CD4-positive, alpha-beta memory T cell (primary cell): ENCODE measurements around the gene ADAM12. TPM values are rescaled to one million over a fixed set of nuclear protein-coding genes. Genes with fewer than 3 reads are reported as not detected.
A peak's percentile ranks its signal among the peaks of the same experiment; 100 is the strongest.

Experiments
- CTCF ChIA-PET: fragments of 350-600 bp; sonication (Branson Sonifier 250); formaldehyde crosslinking; loops from one replicate; lab custom pipeline; 2021; ENCODE audit warnings: inconsistent platforms; ENCODE audit not compliant: partially characterized antibody; lab: Charles Lee
- POLR2A ChIA-PET: fragments of 350-600 bp; sonication (Branson Sonifier 250); formaldehyde crosslinking; loops from one replicate; lab custom pipeline; 2021; ENCODE audit not compliant: partially characterized antibody; lab: Charles Lee
- DNase-seq, 5 donors: peaks; one replicate each; pipeline versions ENCODE4 v3.0.0 to v3.0.0-alpha.2; 2020 to 2022; ENCODE audit warnings: mixed read lengths in 1 of 5
- H3K27ac ChIP-seq: one replicate; pipeline ENCODE4 v1.7.0; 2013; ENCODE audit warnings: low read depth, low read length
- H3K27me3 ChIP-seq: 2 replicates; pipeline ENCODE4 v1.7.0; 2013; ENCODE audit warnings: mild to moderate bottlenecking, low read length, moderate library complexity; ENCODE audit not compliant: insufficient read depth
- H3K36me3 ChIP-seq: 2 replicates; pipeline ENCODE4 v1.7.0; 2013; ENCODE audit warnings: mild to moderate bottlenecking, low read length, moderate library complexity; ENCODE audit not compliant: insufficient read depth
- H3K4me1 ChIP-seq: 2 replicates; pipeline ENCODE4 v1.7.0; 2013; ENCODE audit warnings: mild to moderate bottlenecking, low read length, moderate library complexity; ENCODE audit not compliant: insufficient read depth
- H3K4me3 ChIP-seq, 2 donors: one replicate each; pipeline ENCODE4 v1.7.0; 2013; ENCODE audit warnings: low read length in 2 of 2, mild to moderate bottlenecking in 1 of 2
- H3K9me3 ChIP-seq, 2 donors: one replicate each; pipeline ENCODE4 v1.7.0; 2013; ENCODE audit warnings: low read length in 2 of 2, control low read depth in 1 of 2; ENCODE audit not compliant: control insufficient read depth in 1 of 2
- H3K27ac Mint-ChIP-seq, 7 donors: one replicate each; pipeline ENCODE4 v1.8.0; 2020 to 2021; ENCODE audit warnings: mixed read lengths in 7 of 7, mild to moderate bottlenecking in 6 of 7, inconsistent platforms in 3 of 7, moderate library complexity in 3 of 7
- H3K27me3 Mint-ChIP-seq, 2 donors: one replicate each; pipeline ENCODE4 v1.8.0; 2020 to 2021; ENCODE audit warnings: mixed read lengths in 2 of 2
- H3K36me3 Mint-ChIP-seq, 2 donors: one replicate each; pipeline ENCODE4 v1.8.0; 2020 to 2021; ENCODE audit warnings: mixed read lengths in 2 of 2, inconsistent platforms in 1 of 2, mild to moderate bottlenecking in 1 of 2
- H3K4me1 Mint-ChIP-seq, 4 donors: one replicate each; pipeline ENCODE4 v1.8.0; 2020 to 2021; ENCODE audit warnings: mixed read lengths in 4 of 4, mild to moderate bottlenecking in 1 of 4
- H3K4me3 Mint-ChIP-seq, 8 donors: one replicate each; pipeline ENCODE4 v1.8.0; 2020 to 2021; ENCODE audit warnings: mixed read lengths in 8 of 8, mild to moderate bottlenecking in 7 of 8, moderate library complexity in 6 of 8, inconsistent platforms in 3 of 8
- H3K9me3 Mint-ChIP-seq, 8 donors: one replicate each; pipeline ENCODE4 v1.8.0; 2020 to 2021; ENCODE audit warnings: mixed read lengths in 8 of 8, mild to moderate bottlenecking in 5 of 8, inconsistent platforms in 3 of 8, moderate library complexity in 1 of 8
- intact Hi-C: fragments of 100-400 bp; cut with micrococcal nuclease; formaldehyde crosslinking; loops from one replicate; pipeline ENCODE4 v1.15.1; 2023
- polyA plus RNA-seq, 2 donors: library from polyadenylated mRNA; unstranded; fragments of 300-500 nt; fragmentation: Illumina TruSeq; gene quantifications; one replicate each; pipeline ENCODE4 v1.2.3, GENCODE V29; 2021
- total RNA-seq, 2 experiments: library from RNA; stranded (reverse); gene quantifications; one replicate each; pipeline ENCODE4 v1.2.3, GENCODE V29; 2021

ADAM12 gene
- total and polyA plus RNA-seq, 4 experiments from 2014 or later: 0.17 to 2.3 (median 1.1) TPM

DNA sequence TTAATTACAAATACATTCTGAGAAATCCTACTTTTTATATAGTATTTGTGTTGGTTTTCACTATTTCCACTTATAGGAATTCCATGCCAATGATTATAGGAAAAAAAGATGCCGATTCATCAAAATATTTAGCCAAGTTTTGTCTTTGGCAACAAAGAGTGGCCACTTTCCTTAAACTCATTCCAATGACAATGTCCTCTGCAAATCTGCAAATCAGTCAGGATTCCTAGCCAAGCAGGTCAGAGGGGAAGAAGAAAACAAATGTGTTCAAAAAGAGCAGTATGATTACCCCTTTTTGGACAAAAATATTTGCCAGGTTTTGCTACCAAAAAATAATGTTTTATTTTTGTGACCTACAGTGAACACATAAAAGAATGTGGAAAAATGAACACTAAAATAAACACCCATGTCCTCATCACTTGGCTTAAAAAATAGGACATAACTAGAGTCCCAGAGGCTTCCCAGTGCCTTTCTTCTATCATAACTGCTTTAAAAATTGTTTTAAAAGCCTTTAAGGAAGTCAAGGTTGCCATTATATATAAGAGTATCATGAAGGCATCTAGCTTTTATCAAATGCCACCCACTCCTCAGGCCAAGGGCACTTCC is 125.9 kb downstream of the ADAM12 start:
- intact Hi-C loops: no loop called here
- Histone ChIP-seq H3K4me3 (no peak overlapping the region), H3K9me3 (no peaks in the 10 kb centered on the region), H3K27me3 (no peaks in the 10 kb centered on the region), H3K27ac (no peak overlapping the region), H3K4me1 (no peaks in the 10 kb centered on the region), H3K36me3 (no peaks in the 10 kb centered on the region)
- ChIA-PET POLR2A (no interaction called here), CTCF (no interaction called here)
- Mint-ChIP-seq H3K27ac (no peak overlapping the region), H3K4me1 (no peaks in the 10 kb centered on the region), H3K36me3 (no peaks in the 10 kb centered on the region), H3K4me3 (no peak overlapping the region), H3K27me3 (no peaks in the 10 kb centered on the region), H3K9me3 (peaks cover 0 to 12% (median 4%) of the 10 kb centered on the region in 8 donors)
- DNase-seq: no peak

DNA sequence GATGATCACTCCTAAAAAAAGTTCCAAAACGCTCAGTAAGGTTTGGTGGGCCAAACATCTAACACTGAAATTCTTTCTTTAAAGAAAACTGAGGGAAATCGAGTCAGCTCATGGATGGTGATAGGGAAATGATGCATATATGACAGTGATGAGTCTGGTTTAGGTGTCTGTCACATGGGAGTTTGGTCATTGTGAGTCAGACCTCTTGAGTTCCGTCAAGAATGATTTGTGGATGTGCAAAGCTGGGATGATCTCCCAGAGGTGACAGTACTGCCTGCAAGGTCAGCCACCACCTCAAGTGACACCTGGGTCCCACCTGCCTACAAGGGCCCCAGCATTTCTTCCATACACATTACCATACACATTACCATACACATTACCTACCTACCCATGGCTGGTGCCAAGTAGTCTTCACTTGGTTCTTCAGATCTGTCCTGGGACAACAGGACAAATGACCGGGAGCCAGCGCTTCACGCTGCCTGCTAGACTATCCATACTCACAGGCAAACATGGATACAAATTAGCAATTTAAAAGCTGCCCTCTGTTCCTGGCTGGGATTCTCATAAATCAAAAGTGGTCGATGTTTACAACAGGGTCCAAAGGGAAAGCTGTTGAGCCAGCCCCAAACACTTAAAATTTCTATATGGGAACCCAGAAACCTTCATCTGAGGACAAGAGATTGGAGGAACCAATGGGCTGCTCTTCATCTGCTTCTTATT is 128.4 kb downstream of the ADAM12 start:
- no peaks in the 10 kb centered on the region for H3K27me3 ChIP-seq
- no peaks in the 10 kb centered on the region for H3K9me3 ChIP-seq
- no peaks in the 10 kb centered on the region for H3K27me3 Mint-ChIP-seq
- H3K9me3 Mint-ChIP-seq: peaks cover 0 to 6% (median 0%) of the 10 kb centered on the region in 8 donors
- no peaks in the 10 kb centered on the region for H3K4me1 ChIP-seq
- intact Hi-C loops: no loop called here
- no peak overlapping the region for H3K27ac Mint-ChIP-seq
- no peak overlapping the region for H3K27ac ChIP-seq
- ChIA-PET CTCF (no interaction called here), POLR2A (no interaction called here)
- no peaks in the 10 kb centered on the region for H3K36me3 ChIP-seq
- no peak overlapping the region for H3K4me3 Mint-ChIP-seq
- H3K4me3 ChIP-seq: no peak overlapping the region
- peaks cover 0 to 3% of the 10 kb centered on the region in 2 donors for H3K36me3 Mint-ChIP-seq
- DNase-seq: no peak
- no peaks in the 10 kb centered on the region for H3K4me1 Mint-ChIP-seq

GRCh38 chr10:126256864-126257263 is 131.4 kb downstream of the ADAM12 start:
- Mint-ChIP-seq H3K4me1 (no peaks in the 10 kb centered on the region), H3K4me3 (no peak overlapping the region), H3K27ac (peak overlapping the region in 1 of 7 donors; percentile 30), H3K27me3 (no peaks in the 10 kb centered on the region), H3K9me3 (peaks cover 0 to 12% (median 1%) of the 10 kb centered on the region in 8 donors), H3K36me3 (peaks cover 0 to 3% of the 10 kb centered on the region in 2 donors)
- no peaks in the 10 kb centered on the region for H3K4me1 ChIP-seq
- ChIA-PET CTCF (no interaction called here), POLR2A (no interaction called here)
- DNase-seq: no peak
- H3K9me3 ChIP-seq: no peaks in the 10 kb centered on the region
- no peaks in the 10 kb centered on the region for H3K36me3 ChIP-seq
- intact Hi-C loops: no loop called here
- no peak overlapping the region for H3K27ac ChIP-seq
- H3K27me3 ChIP-seq: no peaks in the 10 kb centered on the region
- no peak overlapping the region for H3K4me3 ChIP-seq

- Mint-ChIP-seq H3K36me3 (peaks cover 0 to 3% of the 10 kb centered on the region in 2 donors), H3K27ac (no peak overlapping the region), H3K4me1 (no peaks in the 10 kb centered on the region), H3K4me3 (no peak overlapping the region), H3K9me3 (peaks cover 0 to 14% (median 3%) of the 10 kb centered on the region in 8 donors), H3K27me3 (no peaks in the 10 kb centered on the region)
- no peaks in the 10 kb centered on the region for H3K27me3 ChIP-seq
- no peaks in the 10 kb centered on the region for H3K9me3 ChIP-seq
- DNase-seq: no peak
- POLR2A ChIA-PET: no interaction called here
- no peaks in the 10 kb centered on the region for H3K4me1 ChIP-seq
- CTCF ChIA-PET: no interaction called here
- H3K27ac ChIP-seq: no peak overlapping the region
- no peaks in the 10 kb centered on the region for H3K36me3 ChIP-seq
- no peak overlapping the region for H3K4me3 ChIP-seq
- intact Hi-C loops: no loop called here
Observed at GRCh38 chr10:126255313-126255712, 133.0 kb downstream of the ADAM12 start.

GRCh38 chr10:126253611-126253998 is 134.7 kb downstream of the ADAM12 start:
- H3K27me3 ChIP-seq: no peaks in the 10 kb centered on the region
- no peaks in the 10 kb centered on the region for H3K9me3 ChIP-seq
- Mint-ChIP-seq H3K9me3 (peaks cover 0 to 16% (median 4%) of the 10 kb centered on the region in 8 donors), H3K4me1 (no peaks in the 10 kb centered on the region), H3K27me3 (no peaks in the 10 kb centered on the region), H3K4me3 (no peak overlapping the region), H3K36me3 (peaks cover 0 to 3% of the 10 kb centered on the region in 2 donors), H3K27ac (no peak overlapping the region)
- intact Hi-C loops: no loop called here
- no peak overlapping the region for H3K27ac ChIP-seq
- no peaks in the 10 kb centered on the region for H3K36me3 ChIP-seq
- no peak for DNase-seq
- H3K4me1 ChIP-seq: no peaks in the 10 kb centered on the region
- ChIA-PET POLR2A (no interaction called here), CTCF (no interaction called here)
- no peak overlapping the region for H3K4me3 ChIP-seq

DNA sequence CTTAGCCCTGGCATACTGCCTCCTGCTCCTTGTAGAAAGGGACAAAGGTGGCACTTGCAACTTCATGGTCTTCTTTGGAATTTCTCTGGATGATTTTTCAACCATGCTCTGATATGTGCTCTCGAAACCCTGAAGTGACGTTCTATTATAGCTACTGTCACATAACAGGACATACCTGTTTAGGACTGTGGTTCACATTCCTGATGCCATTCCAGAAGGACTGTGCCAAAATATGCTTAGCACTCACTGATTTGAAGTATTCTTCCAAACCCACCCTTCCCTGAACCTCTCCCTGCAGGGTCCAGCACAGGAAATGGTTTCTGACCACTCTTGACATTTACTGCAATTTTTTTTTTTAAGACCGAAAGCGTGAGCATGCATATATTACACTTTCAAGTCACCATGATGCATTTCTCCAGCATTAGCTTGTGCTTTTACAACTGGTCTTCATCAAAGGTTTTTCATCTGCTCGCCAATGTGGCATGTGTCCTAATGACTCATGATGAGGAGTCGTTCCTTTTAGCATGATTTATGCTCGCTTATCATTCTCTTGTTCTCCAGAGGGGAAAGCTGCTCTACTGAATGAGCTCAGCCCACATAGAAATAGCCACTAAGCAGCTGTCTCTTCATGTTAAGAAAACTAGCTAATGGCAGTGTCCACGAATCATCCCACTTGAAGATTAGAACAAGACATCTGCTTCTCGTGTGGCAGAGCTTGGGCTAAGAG is 135.2 kb downstream of the ADAM12 start:
- H3K27me3 ChIP-seq: no peaks in the 10 kb centered on the region
- DNase-seq: no peak
- Mint-ChIP-seq H3K4me3 (no peak overlapping the region), H3K4me1 (no peaks in the 10 kb centered on the region), H3K27ac (no peak overlapping the region), H3K27me3 (no peaks in the 10 kb centered on the region), H3K9me3 (peaks cover 0 to 14% (median 4%) of the 10 kb centered on the region in 8 donors), H3K36me3 (peaks cover 0 to 3% of the 10 kb centered on the region in 2 donors)
- ChIA-PET CTCF (no interaction called here), POLR2A (no interaction called here)
- H3K27ac ChIP-seq: no peak overlapping the region
- H3K4me1 ChIP-seq: no peaks in the 10 kb centered on the region
- no peak overlapping the region for H3K4me3 ChIP-seq
- no peaks in the 10 kb centered on the region for H3K9me3 ChIP-seq
- intact Hi-C loops: no loop called here
- H3K36me3 ChIP-seq: no peaks in the 10 kb centered on the region

DNA sequence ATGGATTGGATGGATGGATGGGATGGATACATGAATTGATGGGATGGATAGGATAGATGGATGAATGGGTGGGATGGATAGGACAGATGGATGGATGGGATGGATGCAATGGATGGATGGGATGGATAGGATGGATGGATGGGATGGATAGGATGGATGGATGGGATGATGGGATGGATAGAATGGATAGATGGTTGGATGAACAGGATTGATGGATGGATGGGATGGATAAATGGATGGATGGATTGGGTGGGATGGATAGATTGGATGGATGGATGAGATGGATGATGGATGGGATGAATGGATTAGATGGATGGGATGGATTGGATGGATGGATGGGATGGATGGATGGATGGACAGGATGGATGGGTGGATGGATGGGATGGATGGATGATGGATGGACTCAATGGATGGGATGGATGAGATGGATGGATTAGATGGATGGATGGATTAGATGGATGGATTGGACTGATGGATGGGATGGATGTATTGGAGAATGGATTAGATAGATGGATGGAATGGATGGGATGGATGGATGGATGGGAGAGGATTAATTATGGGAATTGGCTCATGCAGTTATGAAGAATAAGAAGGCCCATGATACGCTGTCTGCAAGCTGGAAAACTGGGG is 136.4 kb downstream of the ADAM12 start:
- H3K9me3 Mint-ChIP-seq: peaks cover 0 to 12% (median 4%) of the 10 kb centered on the region in 8 donors
- Histone ChIP-seq H3K4me1 (no peaks in the 10 kb centered on the region), H3K4me3 (no peak overlapping the region), H3K27me3 (no peaks in the 10 kb centered on the region), H3K9me3 (no peaks in the 10 kb centered on the region), H3K27ac (no peak overlapping the region), H3K36me3 (no peaks in the 10 kb centered on the region)
- H3K27me3 Mint-ChIP-seq: no peaks in the 10 kb centered on the region
- ChIA-PET POLR2A (no interaction called here), CTCF (no interaction called here)
- no peaks in the 10 kb centered on the region for H3K4me1 Mint-ChIP-seq
- peaks cover 0 to 3% of the 10 kb centered on the region in 2 donors for H3K36me3 Mint-ChIP-seq
- DNase-seq: no peak
- intact Hi-C loops: no loop called here
- no peak overlapping the region for H3K27ac Mint-ChIP-seq
- no peak overlapping the region for H3K4me3 Mint-ChIP-seq
